K562 (cell line): Measurements from ENCODE around the gene MAGI2. TPM values are rescaled to one million over a fixed set of nuclear protein-coding genes. Genes with fewer than 3 reads are reported as not detected.

Source experiments
- ATAC-seq: fragments of 200-7000 bp; cut with Tn5 transposase; 3 replicates; pipeline ENCODE4 v1.9.1; 2020; ENCODE audit warnings: moderate library complexity
- BruUV-seq: library from RNA; stranded (reverse); fragments of 400-500 nt; replicated peaks from 2 replicates; lab custom pipeline; 2021; lab: Mats Ljungman, UMichigan
- CTCF ChIA-PET: fragments of 300-600 bp; formaldehyde crosslinking; extraction: SDS; loops from one replicate; lab custom pipeline; 2021; ENCODE audit warnings: low intra/inter-chr PET ratio; lab: Yijun Ruan, JAX
- POLR2A ChIA-PET: fragments of 300-600, 350-650 bp; sonication (Branson Sonifier 250); formaldehyde crosslinking; extraction: SDS; loops from one replicate; lab custom pipeline; 2021; ENCODE audit warnings: antibody characterized with exemption, inconsistent platforms; lab: Yijun Ruan, JAX
- DNase-seq, 4 experiments: peaks; one replicate each; pipeline versions ENCODE4 v3.0.0 to v3.0.0-alpha.2; 2011 to 2018; ENCODE audit warnings: low spot score in 3 of 4, mixed read lengths in 3 of 4; ENCODE audit errors: extremely low read depth in 1 of 4
- FAIRE-seq: peaks from 2 replicates; lab custom pipeline; 2011; peaks lifted over from hg19 to GRCh38; lab: Jason Lieb, UNC
- H2AFZ ChIP-seq: 2 replicates; pipeline ENCODE4 v1.6.0; 2011; ENCODE audit warnings: low read depth, low read length, control low read depth, inconsistent platforms
- H3K27ac ChIP-seq: fragments of 200-600 bp; 3 replicates; pipeline ENCODE4 v1.8.0; 2011; ENCODE audit warnings: low read depth, mild to moderate bottlenecking, control low read depth, inconsistent platforms, low read length, moderate library complexity, mixed read lengths; ENCODE audit errors: extremely low read depth
- H3K27me3 ChIP-seq, 2 experiments: fragments of 300-600 bp in 1 of 2; 2 replicates in 1 of 2; 3 replicates in 1 of 2; pipeline versions ENCODE4 v1.6.0 to v1.8.0; 2011; ENCODE audit warnings: inconsistent platforms in 2 of 2, low read length in 2 of 2, mild to moderate bottlenecking in 1 of 2, mixed read lengths in 1 of 2, moderate library complexity in 1 of 2; ENCODE audit not compliant: control insufficient read depth in 2 of 2, insufficient read depth in 2 of 2
- H3K36me3 ChIP-seq: fragments of 300-600 bp; 3 replicates; pipeline ENCODE4 v1.8.0; 2011; ENCODE audit warnings: mild to moderate bottlenecking, low read length, inconsistent platforms; ENCODE audit not compliant: control insufficient read depth, insufficient read depth
- H3K4me1 ChIP-seq, 2 experiments: fragments of 200-600 bp in 1 of 2; replicated peaks in 1 of 2; 2 replicates in 1 of 2; 3 replicates in 1 of 2; pipeline versions ENCODE4 v1.5.1 to v1.8.0; 2011; ENCODE audit warnings: inconsistent platforms in 2 of 2, low read length in 2 of 2, mild to moderate bottlenecking in 1 of 2, mixed read lengths in 1 of 2, moderate library complexity in 1 of 2; ENCODE audit not compliant: control insufficient read depth in 2 of 2, insufficient read depth in 2 of 2
- H3K4me2 ChIP-seq: 2 replicates; pipeline ENCODE4 v1.6.1; 2011; ENCODE audit warnings: low read length, control low read depth, inconsistent platforms, mixed read lengths; ENCODE audit not compliant: insufficient read depth
- H3K4me3 ChIP-seq: fragments of 200-600 bp; sonication (generic), shearing (Covaris generic); 2 replicates; pipeline ENCODE4 v1.5.1; 2016; ENCODE audit warnings: control low read depth, inconsistent platforms
- H3K79me2 ChIP-seq: fragments of 200-600 bp; 3 replicates; pipeline ENCODE4 v1.8.0; 2011; ENCODE audit warnings: low read length, inconsistent platforms; ENCODE audit not compliant: control insufficient read depth, insufficient read depth
- H3K9ac ChIP-seq, 2 experiments: 2 replicates each; pipeline versions ENCODE4 v1.6.0 to v1.6.1; 2011; ENCODE audit warnings: low read depth in 2 of 2, low read length in 2 of 2, control low read depth in 1 of 2, inconsistent platforms in 1 of 2, mild to moderate bottlenecking in 1 of 2, mixed read lengths in 1 of 2; ENCODE audit not compliant: insufficient read depth in 1 of 2
- H3K9me1 ChIP-seq: one replicate; pipeline ENCODE4 v1.6.0; 2011; ENCODE audit warnings: inconsistent platforms, mild to moderate bottlenecking, low read length, moderate library complexity; ENCODE audit not compliant: control insufficient read depth, insufficient read depth
- H3K9me3 ChIP-seq: replicated peaks from 2 replicates; pipeline ENCODE4 v1.5.1; 2011; ENCODE audit warnings: low read depth, low read length, inconsistent platforms; ENCODE audit not compliant: control insufficient read depth, insufficient read depth
- H4K20me1 ChIP-seq: replicated peaks from 2 replicates; pipeline ENCODE4 v1.6.1; 2011; ENCODE audit warnings: low read length, inconsistent platforms, mixed read lengths; ENCODE audit not compliant: control insufficient read depth, insufficient read depth
- ASH1L ChIP-seq: fragments of 450-650 bp; IDR thresholded peaks from 2 replicates; pipeline ENCODE4 v1.6.1; 2018; ENCODE audit warnings: borderline replicate concordance, mild to moderate bottlenecking, low read depth; ENCODE audit not compliant: partially characterized antibody
- CBFA2T3 ChIP-seq: fragments of 450-650 bp; IDR thresholded peaks from 2 replicates; pipeline ENCODE4 v1.6.1; 2017
- HNRNPH1 ChIP-seq: fragments of 200-400 bp; formaldehyde crosslinking; optimal IDR thresholded peaks from 2 replicates; pipeline ENCODE3; 2017; ENCODE audit warnings: low read depth, mild to moderate bottlenecking, low read length, moderate library complexity
- HNRNPLL ChIP-seq: fragments of 200-400 bp; formaldehyde crosslinking; IDR thresholded peaks from 2 replicates; pipeline ENCODE4 v1.6.1; 2017; ENCODE audit warnings: low read length, low read depth, mild to moderate bottlenecking; ENCODE audit not compliant: poor library complexity, severe bottlenecking
- NCOR1 ChIP-seq: fragments of 450-650 bp; IDR thresholded peaks from 2 replicates; pipeline ENCODE4 v1.6.1; 2016; ENCODE audit warnings: mild to moderate bottlenecking, moderate library complexity
- SMARCB1 ChIP-seq: IDR thresholded peaks from 2 replicates; pipeline ENCODE4 v1.6.1; 2011; ENCODE audit warnings: improper control_type of control experiment, low read depth; ENCODE audit not compliant: insufficient read length
- TARDBP ChIP-seq: fragments of 450-650 bp; IDR thresholded peaks from 2 replicates; pipeline ENCODE4 v1.6.1; 2016
- ZNF23 ChIP-seq: fragments of 250-450 bp; sonication (Bioruptor Pico); IDR thresholded peaks from 2 replicates; pipeline ENCODE4 v1.4.0; 2020; ENCODE audit warnings: mild to moderate bottlenecking
- WGBS: fragments of 100-300 bp; shearing (Covaris generic); methylation state at CpG from one replicate; pipeline ENCODE4 v1.1.6; 2016; ENCODE audit warnings: low coverage, mixed read lengths; ENCODE audit not compliant: insufficient coverage; ENCODE audit errors: missing lambda C conversion rate; 5-methylcytosine and 5-hydroxymethylcytosine counted together
- in situ Hi-C: fragments of 300-500 bp; cut with MboI; formaldehyde crosslinking; loops from 4 replicates; pipeline ENCODE4 v1.15.0; 2018; ENCODE audit warnings: inconsistent platforms, mixed read lengths
- intact Hi-C: fragments of 100-400 bp; cut with micrococcal nuclease; formaldehyde crosslinking; loops from 2 replicates; pipeline ENCODE4 v1.14.2; 2022
- polyA plus RNA-seq, 8 experiments: library from polyadenylated mRNA; depleted of rRNA in 4 of 8; stranded (reverse) in 5 of 8; unstranded in 3 of 8; fragments of >200 nt; fragmentation: Nextera tagmentation in 2 of 8; fragmentation: Illumina TruSeq in 1 of 8; extraction: Ambion mirVana in 2 of 8; extraction: Trizol in 1 of 8; gene quantifications; 2 replicates each; pipeline versions ENCODE4 v1.2.1 to v1.2.3, GENCODE V29; 2011 to 2014; ENCODE audit warnings: inconsistent platforms in 1 of 8, missing spikeins in 1 of 8
- total RNA-seq, 7 experiments: library from RNA; depleted of rRNA in 6 of 7; stranded (reverse); fragments of >200 nt in 6 of 7; fragmentation: Illumina TruSeq in 2 of 7; extraction: Trizol in 2 of 7; gene quantifications; 2 replicates each; pipeline versions ENCODE4 v1.2.1 to v1.2.3, GENCODE V29; 2011 to 2021; ENCODE audit warnings: low replicate concordance in 1 of 7
- TF ChIP-seq, protein P1 (sequence below): fragments of 200-800 bp; sonication (Bioruptor generic); IDR thresholded peaks from 2 replicates; pipeline ENCODE4 v1.6.1; 2017; ENCODE audit warnings: missing genetic modification characterization, missing compliant biosample characterization

The MAGI2 gene
- total and polyA plus RNA-seq, 9 of the 15 experiments (the other 6 are each of a cell fraction or from before 2014, with no cell fraction given): 0.27 to 1.4 (median 0.70) TPM

DNA sequence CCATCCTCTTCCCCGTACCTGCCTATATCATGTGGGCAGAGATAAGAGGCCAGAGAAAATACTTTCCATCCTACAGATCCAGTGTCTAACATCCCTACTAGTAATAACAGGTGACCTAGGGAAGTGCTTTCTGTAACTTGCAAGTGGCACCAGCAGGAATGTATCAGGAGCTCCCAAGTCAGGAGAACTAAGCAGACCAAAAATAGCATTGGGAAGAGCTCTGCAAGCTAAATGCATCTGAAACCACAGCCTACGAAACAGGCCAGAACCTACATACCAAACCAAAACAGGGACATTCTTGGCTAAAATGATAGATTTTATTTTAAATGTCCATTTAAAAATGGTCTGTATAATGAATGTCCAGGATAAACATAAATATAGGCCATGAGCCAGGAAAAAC lies 974.1 kb downstream of the MAGI2 start:
- no TSS peak for BruUV-seq
- H3K27me3 ChIP-seq: no peaks in the 10 kb centered on the region

More for the DNA sequence above, 974.1 kb downstream of the MAGI2 start:
- Histone ChIP-seq H2AFZ (no peak overlapping the region), H3K9ac (no peak overlapping the region), H3K4me1 (no peaks in the 10 kb centered on the region), H3K9me3 (no peaks in the 10 kb centered on the region; the same call in 1 of the 2 replicates), H3K9me1 (no peaks in the 10 kb centered on the region), H3K79me2 (no peaks in the 10 kb centered on the region), H3K36me3 (no peaks in the 10 kb centered on the region), H3K4me2 (no peak overlapping the region), H3K4me3 (no peak overlapping the region), H3K27ac (no peak overlapping the region), H4K20me1 (no peaks in the 10 kb centered on the region)
- 0% methylated on average over 2 of the region's 2 CpGs for WGBS
- FAIRE-seq: no peak
- TF ChIP-seq ZNF23 (CRISPR knock-in tag) (no peak), HNRNPLL (no peak), SMARCB1 (no peak), NCOR1 (no peak), ASH1L (no peak), CBFA2T3 (no peak), TARDBP (no peak), HNRNPH1 (no peak)
- TF ChIP-seq, protein P1, sequence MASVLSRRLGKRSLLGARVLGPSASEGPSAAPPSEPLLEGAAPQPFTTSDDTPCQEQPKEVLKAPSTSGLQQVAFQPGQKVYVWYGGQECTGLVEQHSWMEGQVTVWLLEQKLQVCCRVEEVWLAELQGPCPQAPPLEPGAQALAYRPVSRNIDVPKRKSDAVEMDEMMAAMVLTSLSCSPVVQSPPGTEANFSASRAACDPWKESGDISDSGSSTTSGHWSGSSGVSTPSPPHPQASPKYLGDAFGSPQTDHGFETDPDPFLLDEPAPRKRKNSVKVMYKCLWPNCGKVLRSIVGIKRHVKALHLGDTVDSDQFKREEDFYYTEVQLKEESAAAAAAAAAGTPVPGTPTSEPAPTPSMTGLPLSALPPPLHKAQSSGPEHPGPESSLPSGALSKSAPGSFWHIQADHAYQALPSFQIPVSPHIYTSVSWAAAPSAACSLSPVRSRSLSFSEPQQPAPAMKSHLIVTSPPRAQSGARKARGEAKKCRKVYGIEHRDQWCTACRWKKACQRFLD (CRISPR knock-in tag): no peak
- DNase-seq: no peak
- ChIA-PET POLR2A (no interaction called here), CTCF (no interaction called here)
- intact Hi-C loops (no loop called here), in situ Hi-C loops (no loop called here)
- no peak for ATAC-seq
